ENCODE results near the gene MICAL2.

DNA sequence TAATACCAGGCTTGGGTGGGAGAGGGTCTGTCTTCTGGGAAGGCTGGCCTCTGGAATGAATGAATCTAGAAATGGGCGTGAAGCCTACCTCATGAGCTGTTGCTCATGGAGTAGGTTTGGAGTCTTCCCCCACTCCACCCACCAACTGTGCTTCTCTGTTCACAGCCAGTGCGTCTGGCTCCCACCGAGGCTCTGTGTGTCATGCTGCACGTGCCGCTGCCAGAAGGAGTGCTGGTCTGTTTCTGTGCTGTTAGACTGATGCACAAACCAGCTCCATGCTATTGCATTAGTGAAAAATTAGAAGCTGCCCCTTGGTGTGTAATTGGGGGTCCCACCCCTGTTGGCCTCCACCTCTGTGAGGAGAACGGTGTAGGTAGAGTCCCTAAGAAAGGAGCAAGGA lies 134.7 kb downstream of the MICAL2 start:
- no peak for TF ChIP-seq ZBTB20 (tag by site-specific recombination; IDR thresholded peaks at IDR 0.05)
- TF ChIP-seq ZNF76 (tag by site-specific recombination; IDR thresholded peaks at IDR 0.05; ENCODE audit: borderline replicate concordance, low read depth), result no peak
- TF ChIP-seq, protein P1, sequence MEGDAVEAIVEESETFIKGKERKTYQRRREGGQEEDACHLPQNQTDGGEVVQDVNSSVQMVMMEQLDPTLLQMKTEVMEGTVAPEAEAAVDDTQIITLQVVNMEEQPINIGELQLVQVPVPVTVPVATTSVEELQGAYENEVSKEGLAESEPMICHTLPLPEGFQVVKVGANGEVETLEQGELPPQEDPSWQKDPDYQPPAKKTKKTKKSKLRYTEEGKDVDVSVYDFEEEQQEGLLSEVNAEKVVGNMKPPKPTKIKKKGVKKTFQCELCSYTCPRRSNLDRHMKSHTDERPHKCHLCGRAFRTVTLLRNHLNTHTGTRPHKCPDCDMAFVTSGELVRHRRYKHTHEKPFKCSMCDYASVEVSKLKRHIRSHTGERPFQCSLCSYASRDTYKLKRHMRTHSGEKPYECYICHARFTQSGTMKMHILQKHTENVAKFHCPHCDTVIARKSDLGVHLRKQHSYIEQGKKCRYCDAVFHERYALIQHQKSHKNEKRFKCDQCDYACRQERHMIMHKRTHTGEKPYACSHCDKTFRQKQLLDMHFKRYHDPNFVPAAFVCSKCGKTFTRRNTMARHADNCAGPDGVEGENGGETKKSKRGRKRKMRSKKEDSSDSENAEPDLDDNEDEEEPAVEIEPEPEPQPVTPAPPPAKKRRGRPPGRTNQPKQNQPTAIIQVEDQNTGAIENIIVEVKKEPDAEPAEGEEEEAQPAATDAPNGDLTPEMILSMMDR (tag by site-specific recombination; IDR thresholded peaks at IDR 0.05), result no peak
- TF ChIP-seq, protein P2, sequence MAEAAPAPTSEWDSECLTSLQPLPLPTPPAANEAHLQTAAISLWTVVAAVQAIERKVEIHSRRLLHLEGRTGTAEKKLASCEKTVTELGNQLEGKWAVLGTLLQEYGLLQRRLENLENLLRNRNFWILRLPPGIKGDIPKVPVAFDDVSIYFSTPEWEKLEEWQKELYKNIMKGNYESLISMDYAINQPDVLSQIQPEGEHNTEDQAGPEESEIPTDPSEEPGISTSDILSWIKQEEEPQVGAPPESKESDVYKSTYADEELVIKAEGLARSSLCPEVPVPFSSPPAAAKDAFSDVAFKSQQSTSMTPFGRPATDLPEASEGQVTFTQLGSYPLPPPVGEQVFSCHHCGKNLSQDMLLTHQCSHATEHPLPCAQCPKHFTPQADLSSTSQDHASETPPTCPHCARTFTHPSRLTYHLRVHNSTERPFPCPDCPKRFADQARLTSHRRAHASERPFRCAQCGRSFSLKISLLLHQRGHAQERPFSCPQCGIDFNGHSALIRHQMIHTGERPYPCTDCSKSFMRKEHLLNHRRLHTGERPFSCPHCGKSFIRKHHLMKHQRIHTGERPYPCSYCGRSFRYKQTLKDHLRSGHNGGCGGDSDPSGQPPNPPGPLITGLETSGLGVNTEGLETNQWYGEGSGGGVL (tag by site-specific recombination; IDR thresholded peaks at IDR 0.05), result no peak
- TF ChIP-seq, protein P3, sequence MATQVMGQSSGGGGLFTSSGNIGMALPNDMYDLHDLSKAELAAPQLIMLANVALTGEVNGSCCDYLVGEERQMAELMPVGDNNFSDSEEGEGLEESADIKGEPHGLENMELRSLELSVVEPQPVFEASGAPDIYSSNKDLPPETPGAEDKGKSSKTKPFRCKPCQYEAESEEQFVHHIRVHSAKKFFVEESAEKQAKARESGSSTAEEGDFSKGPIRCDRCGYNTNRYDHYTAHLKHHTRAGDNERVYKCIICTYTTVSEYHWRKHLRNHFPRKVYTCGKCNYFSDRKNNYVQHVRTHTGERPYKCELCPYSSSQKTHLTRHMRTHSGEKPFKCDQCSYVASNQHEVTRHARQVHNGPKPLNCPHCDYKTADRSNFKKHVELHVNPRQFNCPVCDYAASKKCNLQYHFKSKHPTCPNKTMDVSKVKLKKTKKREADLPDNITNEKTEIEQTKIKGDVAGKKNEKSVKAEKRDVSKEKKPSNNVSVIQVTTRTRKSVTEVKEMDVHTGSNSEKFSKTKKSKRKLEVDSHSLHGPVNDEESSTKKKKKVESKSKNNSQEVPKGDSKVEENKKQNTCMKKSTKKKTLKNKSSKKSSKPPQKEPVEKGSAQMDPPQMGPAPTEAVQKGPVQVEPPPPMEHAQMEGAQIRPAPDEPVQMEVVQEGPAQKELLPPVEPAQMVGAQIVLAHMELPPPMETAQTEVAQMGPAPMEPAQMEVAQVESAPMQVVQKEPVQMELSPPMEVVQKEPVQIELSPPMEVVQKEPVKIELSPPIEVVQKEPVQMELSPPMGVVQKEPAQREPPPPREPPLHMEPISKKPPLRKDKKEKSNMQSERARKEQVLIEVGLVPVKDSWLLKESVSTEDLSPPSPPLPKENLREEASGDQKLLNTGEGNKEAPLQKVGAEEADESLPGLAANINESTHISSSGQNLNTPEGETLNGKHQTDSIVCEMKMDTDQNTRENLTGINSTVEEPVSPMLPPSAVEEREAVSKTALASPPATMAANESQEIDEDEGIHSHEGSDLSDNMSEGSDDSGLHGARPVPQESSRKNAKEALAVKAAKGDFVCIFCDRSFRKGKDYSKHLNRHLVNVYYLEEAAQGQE (tag by site-specific recombination; IDR thresholded peaks at IDR 0.05), result no peak
- TF ChIP-seq ZBTB49 (tag by site-specific recombination; IDR thresholded peaks at IDR 0.05; ENCODE audit: low read depth), result no peak
- no peak for TF ChIP-seq ZNF138 (tag by site-specific recombination; IDR thresholded peaks at IDR 0.05; ENCODE audit: borderline replicate concordance)
- TF ChIP-seq KLF1 (tag by site-specific recombination; IDR thresholded peaks at IDR 0.05), result no peak
- TF ChIP-seq ZNF776 (tag by site-specific recombination; IDR thresholded peaks at IDR 0.05; ENCODE audit: borderline replicate concordance), result no peak
- TF ChIP-seq ZNF639 (tag by site-specific recombination; IDR thresholded peaks at IDR 0.05), result no peak

Data from HEK293 (cell line).